HCT116 (cell line): ENCODE data around the gene ATP1A4. TPM values are rescaled to one million over a fixed set of nuclear protein-coding genes. Genes with fewer than 3 reads are reported as not detected.

Experiments used
- ATAC-seq: fragments of 200-7000 bp; cut with Tn5 transposase; 2 replicates; pipeline ENCODE4 v1.9.1; 2020; ENCODE audit warnings: mild to moderate bottlenecking, moderate library complexity
- BruUV-seq: library from RNA; stranded (reverse); fragments of 400-500 nt; replicated peaks from 2 replicates; lab custom pipeline; 2021; lab: Mats Ljungman, UMichigan
- CTCF ChIA-PET: fragments of 300-600 bp; sonication (Branson Sonifier 250); formaldehyde crosslinking; loops from one replicate; lab custom pipeline; 2021; ENCODE audit warnings: antibody characterized with exemption; lab: Charles Lee
- POLR2A ChIA-PET: fragments of 300-600, 350-600 bp; sonication (Branson Sonifier 250); formaldehyde crosslinking; loops from one replicate; lab custom pipeline; 2021; ENCODE audit warnings: antibody characterized with exemption; lab: Charles Lee
- RAD21 ChIA-PET, 2 experiments: fragments of 300-600 bp; sonication (Branson Sonifier 250); formaldehyde crosslinking; loops; one replicate each; lab custom pipeline; 2023; ENCODE audit warnings: low total read pairs in 2 of 2; ENCODE audit not compliant: uncharacterized antibody in 2 of 2, unreplicated experiment in 2 of 2, low non-redundant PET in 1 of 2; lab: Charles Lee
- DNase-seq: peaks from one replicate; pipeline ENCODE4 v3.0.0-alpha.2; 2010; ENCODE audit warnings: low read depth, low spot score
- H2AFZ ChIP-seq: fragments of 200-600 bp; shearing (Covaris generic), sonication (generic); 2 replicates; pipeline ENCODE4 v1.6.1; 2017; ENCODE audit warnings: low read depth, mixed run types, mixed read lengths, antibody characterized with exemption, low read length; ENCODE audit not compliant: poor library complexity, severe bottlenecking
- H3K27ac ChIP-seq: 2 replicates; pipeline ENCODE4 v1.5.1; 2012; ENCODE audit warnings: low read depth, low read length
- H3K27me3 ChIP-seq: fragments of 200-600 bp; sonication (generic); 2 replicates; pipeline ENCODE4 v1.6.1; 2016; ENCODE audit warnings: mixed run types, low read length, mixed read lengths; ENCODE audit not compliant: insufficient read depth
- H3K36me3 ChIP-seq, 2 experiments: fragments of 200-500 bp in 1 of 2; fragments of 200-600 bp in 1 of 2; sonication (Bioruptor generic) in 1 of 2; sonication (generic) in 1 of 2; 2 replicates each; pipeline versions ENCODE4 v1.5.1 to v1.6.1; 2014 to 2016; ENCODE audit warnings: low read length in 2 of 2, inconsistent platforms in 1 of 2, mixed read lengths in 1 of 2, mixed run types in 1 of 2; ENCODE audit not compliant: insufficient read depth in 2 of 2, control insufficient read depth in 1 of 2
- H3K4me1 ChIP-seq, 2 experiments: fragments of 200-600 bp in 1 of 2; sonication (generic) in 1 of 2; 2 replicates each; pipeline versions ENCODE4 v1.5.1 to v1.6.1; 2012 to 2017; ENCODE audit warnings: low read length in 2 of 2, inconsistent platforms in 1 of 2, mild to moderate bottlenecking in 1 of 2, mixed read lengths in 1 of 2, mixed run types in 1 of 2, moderate library complexity in 1 of 2; ENCODE audit not compliant: insufficient read depth in 2 of 2, control insufficient read depth in 1 of 2
- H3K4me2 ChIP-seq: fragments of 200-600 bp; sonication (generic); 2 replicates; pipeline ENCODE4 v1.6.1; 2017; ENCODE audit warnings: mixed run types, low read length, mixed read lengths
- H3K4me3 ChIP-seq, 2 experiments: fragments of 200-600 bp in 1 of 2; sonication (generic) in 1 of 2; replicated peaks in 1 of 2; 2 replicates each; pipeline ENCODE4 v1.5.1; 2011 to 2016; ENCODE audit warnings: low read length in 2 of 2, control low read depth in 1 of 2, low read depth in 1 of 2, mild to moderate bottlenecking in 1 of 2, mixed read lengths in 1 of 2, mixed run types in 1 of 2
- H3K79me2 ChIP-seq: fragments of 200-600 bp; sonication (generic); 2 replicates; pipeline ENCODE4 v1.6.1; 2017; ENCODE audit warnings: mild to moderate bottlenecking, mixed run types, low read length, moderate library complexity, mixed read lengths; ENCODE audit not compliant: insufficient read depth
- H3K9ac ChIP-seq: fragments of 200-600 bp; sonication (generic); 2 replicates; pipeline ENCODE4 v1.6.1; 2016; ENCODE audit warnings: low read length, mixed read lengths
- H3K9me2 ChIP-seq: fragments of 200-600 bp; sonication (generic), shearing (Covaris generic); 2 replicates; pipeline ENCODE4 v1.6.1; 2017; ENCODE audit warnings: mixed run types, mild to moderate bottlenecking, moderate library complexity; ENCODE audit not compliant: insufficient read depth
- H3K9me3 ChIP-seq, 2 experiments: fragments of 200-500 bp in 1 of 2; fragments of 200-600 bp in 1 of 2; sonication (Bioruptor generic) in 1 of 2; sonication (generic) in 1 of 2; 2 replicates each; pipeline ENCODE4 v1.6.1; 2014 to 2017; ENCODE audit warnings: low read length in 2 of 2, mixed read lengths in 2 of 2, inconsistent platforms in 1 of 2, low read depth in 1 of 2, mild to moderate bottlenecking in 1 of 2, mixed run types in 1 of 2, moderate library complexity in 1 of 2; ENCODE audit not compliant: control insufficient read depth in 1 of 2, insufficient read depth in 1 of 2
- H4K20me1 ChIP-seq: fragments of 200-600 bp; sonication (generic), shearing (Covaris generic); 2 replicates; pipeline ENCODE4 v1.6.1; 2017; ENCODE audit warnings: mixed run types, mild to moderate bottlenecking, moderate library complexity; ENCODE audit not compliant: insufficient read depth
- CBX3 ChIP-seq: IDR thresholded peaks from 2 replicates; pipeline ENCODE4 v1.6.1; 2012; ENCODE audit warnings: low read depth
- EGR1 ChIP-seq: IDR thresholded peaks from 2 replicates; pipeline ENCODE4 v1.6.1; 2012; ENCODE audit warnings: low read depth
- ELF1 ChIP-seq: IDR thresholded peaks from 2 replicates; pipeline ENCODE4 v1.6.1; 2012; ENCODE audit warnings: low read depth, borderline replicate concordance
- EZH2 ChIP-seq: fragments of 200-600 bp; sonication (generic); IDR thresholded peaks from 2 replicates; pipeline ENCODE4 v1.6.1; 2017; ENCODE audit warnings: antibody characterized with exemption, mixed run types
- EZH2phosphoT487 ChIP-seq: fragments of 200-600 bp; IDR thresholded peaks from 2 replicates; pipeline ENCODE4 v1.6.1; 2018; ENCODE audit warnings: antibody characterized with exemption, borderline replicate concordance
- JUND ChIP-seq: IDR thresholded peaks from 2 replicates; pipeline ENCODE4 v1.6.1; 2012
- POLR2AphosphoS5 ChIP-seq: IDR thresholded peaks from 2 replicates; pipeline ENCODE4 v1.6.1; 2011; ENCODE audit warnings: mild to moderate bottlenecking, low read depth, low read length, moderate library complexity
- SIN3A ChIP-seq: IDR thresholded peaks from 2 replicates; pipeline ENCODE4 v1.6.1; 2012; ENCODE audit warnings: low read depth
- SP1 ChIP-seq: IDR thresholded peaks from 2 replicates; pipeline ENCODE4 v1.6.1; 2012; ENCODE audit warnings: low read depth
- YY1 ChIP-seq: IDR thresholded peaks from 2 replicates; pipeline ENCODE4 v1.6.1; 2011; ENCODE audit warnings: low read length, low read depth, moderate library complexity, mild to moderate bottlenecking; ENCODE audit not compliant: insufficient replicate concordance; ENCODE audit errors: extremely low read depth
- ZNF274 ChIP-seq: fragments of 200-500 bp; sonication (Bioruptor generic); IDR thresholded peaks from 2 replicates; pipeline ENCODE4 v1.6.1; 2014; ENCODE audit warnings: mild to moderate bottlenecking, low read depth, low read length, inconsistent platforms
- intact Hi-C: fragments of 100-400 bp; cut with micrococcal nuclease; formaldehyde crosslinking; loops from 2 replicates; pipeline ENCODE4 v1.10.0; 2022
- total RNA-seq: library from RNA; stranded (reverse); gene quantifications from one replicate; pipeline ENCODE4 v1.2.1, GENCODE V29; 2021; ENCODE audit not compliant: unreplicated experiment

Gene ATP1A4
- total RNA-seq, 1 experiment from 2014 or later, result not detected

GRCh38 chr1:160131803-160132565 lies 19.4 kb upstream of the ATP1A4 start:
- ChIA-PET POLR2A (no interaction called here), CTCF (no interaction called here)
- H4K20me1 ChIP-seq, result no peaks in the 10 kb centered on the region
- intact Hi-C loops, result no loop called here
- H3K4me1 ChIP-seq, result peaks cover 0 to 6% of the 10 kb centered on the region in 2 experiments; a peak in 2 of 4 replicates
- no peaks in the 10 kb centered on the region for H3K27me3 ChIP-seq
- H3K9me2 ChIP-seq, result no peaks in the 10 kb centered on the region
- TF ChIP-seq SIN3A (no peak), YY1 (no peak), EZH2phosphoT487 (no peak), JUND (no peak), CBX3 (no peak), EZH2 (no peak), EGR1 (no peak), POLR2AphosphoS5 (no peak), ELF1 (no peak), ZNF274 (no peak), SP1 (no peak)
- TF ChIP-seq, all 23 proteins: peak for 0
- H3K4me3 ChIP-seq, result no peak overlapping the region
- no peak overlapping the region for H3K9ac ChIP-seq
- H3K9me3 ChIP-seq, result no peaks in the 10 kb centered on the region
- RAD21 ChIA-PET, result no interaction called here
- H2AFZ ChIP-seq, result no peak overlapping the region
- DNase-seq, result no peak
- H3K27ac ChIP-seq, result no peak overlapping the region
- no peak overlapping the region for H3K4me2 ChIP-seq
- no TSS peak for BruUV-seq
- no peaks in the 10 kb centered on the region for H3K79me2 ChIP-seq
- no peaks in the 10 kb centered on the region for H3K36me3 ChIP-seq
- no peak for ATAC-seq
